Measurements from ENCODE around the gene ZBTB21. TPM values are rescaled to one million over a fixed set of nuclear protein-coding genes. Genes with fewer than 3 reads are reported as not detected.

The ZBTB21 gene
- total and polyA plus RNA-seq, 2 experiments from 2014 or later: 10.0 to 11.0 TPM

GRCh38 chr21:41979751-41980369 lies 30.3 kb downstream of the ZBTB21 start:
- Histone ChIP-seq H3K79me2 (replicated peaks; ENCODE audit: insufficient read depth) (no peaks in the 10 kb centered on the region), H3K27ac (ENCODE audit: low read depth) (no peak overlapping the region), H3F3A (replicated peaks; ENCODE audit: low read depth) (no peaks in the 10 kb centered on the region), H3K9me2 (ENCODE audit: insufficient read depth) (no peaks in the 10 kb centered on the region), H4K20me1 (replicated peaks; ENCODE audit: insufficient read depth) (no peaks in the 10 kb centered on the region), H3K4me1 (ENCODE audit: insufficient read depth) (no peaks in the 10 kb centered on the region), H3K4me3 (no peak overlapping the region), H3K36me3 (ENCODE audit: insufficient read depth) (no peaks in the 10 kb centered on the region; the same call in 1 of the 2 replicates), H3K27me3 (ENCODE audit: insufficient read depth) (no peaks in the 10 kb centered on the region), H3K4me2 (no peak overlapping the region), H2AFZ (no peak overlapping the region)
- ATAC-seq: no peak
- TF ChIP-seq CTCF (conservative IDR thresholded peaks at IDR 0.05; ENCODE audit: low read depth in 2 of 2) (no peak), JUNB (IDR thresholded peaks at IDR 0.05; ENCODE audit: unreplicated experiment) (no peak), ZNF114 (CRISPR knock-in tag; IDR thresholded peaks at IDR 0.05) (no peak), ZNF331 (CRISPR knock-in tag; IDR thresholded peaks at IDR 0.05; ENCODE audit: low read depth) (no peak), CREB1 (CRISPR knock-in tag; IDR thresholded peaks at IDR 0.05; ENCODE audit: low read depth) (no peak), NANOG (IDR thresholded peaks at IDR 0.05; ENCODE audit: borderline replicate concordance) (no peak), POLR2AphosphoS5 (IDR thresholded peaks at IDR 0.05; ENCODE audit: low read depth) (no peak), STAT1 (IDR thresholded peaks at IDR 0.05; ENCODE audit: unreplicated experiment) (no peak)
- DNase-seq (ENCODE audit: low spot score): no peak
- Mint-ChIP-seq H3K36me3 (ENCODE audit: low read depth) (peaks cover 9% of the 10 kb centered on the region; the same call in 1 of the 3 replicates), H3K4me1 (no peaks in the 10 kb centered on the region), H3K9me3 (peaks cover 11% of the 10 kb centered on the region), H3K27ac (no peak overlapping the region), H3K27me3 (ENCODE audit: insufficient read depth, low read depth, poor library complexity) (no peaks in the 10 kb centered on the region), H3K4me3 (no peak overlapping the region)

GRCh38 chr21:41979335-41979734 lies 30.8 kb downstream of the ZBTB21 start:
- Mint-ChIP-seq H3K36me3 (ENCODE audit: low read depth) (peaks cover 9% of the 10 kb centered on the region; the same call in 1 of the 3 replicates), H3K27me3 (ENCODE audit: insufficient read depth, low read depth, poor library complexity) (no peaks in the 10 kb centered on the region), H3K4me3 (no peak overlapping the region), H3K27ac (no peak overlapping the region), H3K9me3 (peaks cover 11% of the 10 kb centered on the region), H3K4me1 (peaks cover under 1% of the 10 kb centered on the region)
- Histone ChIP-seq H2AFZ (no peak overlapping the region), H3K4me3 (no peak overlapping the region), H3K36me3 (ENCODE audit: insufficient read depth) (no peaks in the 10 kb centered on the region; the same call in 1 of the 2 replicates), H3F3A (replicated peaks; ENCODE audit: low read depth) (no peaks in the 10 kb centered on the region), H3K4me2 (no peak overlapping the region), H3K27me3 (ENCODE audit: insufficient read depth) (no peaks in the 10 kb centered on the region), H4K20me1 (replicated peaks; ENCODE audit: insufficient read depth) (no peaks in the 10 kb centered on the region), H3K4me1 (ENCODE audit: insufficient read depth) (no peaks in the 10 kb centered on the region), H3K9me2 (ENCODE audit: insufficient read depth) (no peaks in the 10 kb centered on the region), H3K79me2 (replicated peaks; ENCODE audit: insufficient read depth) (no peaks in the 10 kb centered on the region), H3K27ac (ENCODE audit: low read depth) (no peak overlapping the region)
- DNase-seq (ENCODE audit: low spot score) (no peak), ATAC-seq (no peak)
- TF ChIP-seq POLR2AphosphoS5 (IDR thresholded peaks at IDR 0.05; ENCODE audit: low read depth) (no peak), REST (IDR thresholded peaks at IDR 0.05; ENCODE audit: unreplicated experiment) (no peak), ZNF114 (CRISPR knock-in tag; IDR thresholded peaks at IDR 0.05) (no peak), EZH2phosphoT487 (IDR thresholded peaks at IDR 0.05; ENCODE audit: unreplicated experiment) (no peak), NANOG (IDR thresholded peaks at IDR 0.05; ENCODE audit: borderline replicate concordance) (no peak), CREB1 (CRISPR knock-in tag; IDR thresholded peaks at IDR 0.05; ENCODE audit: low read depth) (no peak)
